GM19238 (cell line): ENCODE measurements around the gene SPATA31D4.

Experiments used
- DNase-seq: peaks from one replicate; pipeline ENCODE4 v3.0.0; 2011; ENCODE audit warnings: low spot score; ENCODE audit not compliant: insufficient read length

The SPATA31D4 gene

GRCh38 chr9:81964218-81965171 is 36.3 kb downstream of the SPATA31D4 start:
- no peak for DNase-seq

- no peak for DNase-seq
Observed at GRCh38 chr9:81968026-81968425, 39.8 kb downstream of the SPATA31D4 start.

- DNase-seq = no peak
Observed at GRCh38 chr9:81969971-81970370, 41.7 kb downstream of the SPATA31D4 start.

- no peak for DNase-seq
Observed at GRCh38 chr9:81971727-81972126, 43.5 kb downstream of the SPATA31D4 start.

- DNase-seq = no peak
Observed at GRCh38 chr9:81974764-81975163, 46.5 kb downstream of the SPATA31D4 start.

- DNase-seq = no peak
Observed at GRCh38 chr9:81976351-81976750, 48.1 kb downstream of the SPATA31D4 start.

- no peak for DNase-seq
Observed at GRCh38 chr9:81979196-81979595, 51.0 kb downstream of the SPATA31D4 start.

GRCh38 chr9:81980568-81980967 is 52.3 kb downstream of the SPATA31D4 start:
- no peak for DNase-seq

GRCh38 chr9:81981883-81982282 is 53.7 kb downstream of the SPATA31D4 start:
- DNase-seq = no peak
